Progenitor cell of endocrine pancreas (in vitro differentiated cells): ENCODE measurements around the gene MFN2. TPM values are rescaled to one million over a fixed set of nuclear protein-coding genes. Genes with fewer than 3 reads are reported as not detected.

Experiments
- DNase-seq: peaks from one replicate; pipeline ENCODE4 v3.0.0; 2021; ENCODE audit warnings: low spot score; ENCODE audit not compliant: unreplicated experiment
- H3K27ac Mint-ChIP-seq: 2 replicates; pipeline ENCODE4 v1.8.0; 2021; ENCODE audit warnings: mild to moderate bottlenecking, moderate library complexity, mixed read lengths
- H3K27me3 Mint-ChIP-seq: 2 replicates; pipeline ENCODE4 v1.8.0; 2021; ENCODE audit warnings: mixed read lengths
- H3K36me3 Mint-ChIP-seq: 2 replicates; pipeline ENCODE4 v1.8.0; 2022; ENCODE audit warnings: mixed read lengths; ENCODE audit not compliant: insufficient read depth
- H3K4me1 Mint-ChIP-seq: 2 replicates; pipeline ENCODE4 v1.8.0; 2021; ENCODE audit warnings: low read depth, mixed read lengths
- H3K4me3 Mint-ChIP-seq: 2 replicates; pipeline ENCODE4 v1.8.0; 2021; ENCODE audit warnings: low read depth, mild to moderate bottlenecking, moderate library complexity, mixed read lengths
- H3K9me3 Mint-ChIP-seq: 2 replicates; pipeline ENCODE4 v1.8.0; 2021; ENCODE audit warnings: low read depth, mixed read lengths
- total RNA-seq: library from RNA; stranded (reverse); gene quantifications from 2 replicates; pipeline ENCODE4 v1.2.1, GENCODE V29; 2021
- TF ChIP-seq, protein P1 (sequence below): fragments of 200-600 bp; sonication (generic); IDR thresholded peaks from one replicate; pipeline ENCODE4 v1.5.0; 2021; ENCODE audit warnings: antibody characterized with exemption, mild to moderate bottlenecking; ENCODE audit not compliant: unreplicated experiment

MFN2 gene
- total RNA-seq, 1 donor from 2014 or later: 55.8 TPM

DNA sequence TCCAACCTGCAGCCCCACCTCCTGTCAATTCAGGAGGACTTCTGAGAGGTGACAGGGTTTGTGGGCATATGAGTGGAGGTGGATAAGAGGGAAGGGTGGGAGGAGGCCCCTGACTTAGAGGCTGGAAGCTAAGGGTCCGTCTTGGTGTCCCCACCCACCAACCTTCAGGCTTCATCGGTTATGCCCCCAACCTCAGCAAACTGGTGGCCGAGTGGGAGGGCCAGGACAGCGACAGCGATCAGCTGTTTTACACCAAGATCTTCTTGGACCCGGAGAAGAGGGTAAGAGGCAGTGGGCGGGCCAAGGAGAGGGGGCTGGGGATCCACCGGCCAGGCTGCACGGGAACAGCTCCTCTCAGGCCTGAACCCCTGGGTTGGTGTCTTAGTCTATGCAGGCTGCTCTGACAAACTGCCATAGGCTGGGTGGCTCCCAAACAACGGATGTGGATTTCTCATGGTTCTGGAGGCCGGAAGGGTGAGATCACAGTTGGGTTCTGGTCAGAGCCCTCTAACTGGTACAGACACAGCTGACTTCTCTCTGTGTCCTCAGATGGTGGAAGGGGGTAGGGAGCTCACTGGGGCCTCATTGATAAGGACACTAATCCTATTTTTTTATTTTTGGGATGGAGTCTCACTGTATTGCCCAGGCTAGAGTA lies 27.7 kb upstream of the MFN2 start:
- Mint-ChIP-seq H3K4me1 (no peaks in the 10 kb centered on the region), H3K36me3 (peaks cover 20% of the 10 kb centered on the region), H3K27ac (no peak overlapping the region), H3K27me3 (no peaks in the 10 kb centered on the region), H3K9me3 (no peaks in the 10 kb centered on the region), H3K4me3 (no peak overlapping the region)
- TF ChIP-seq, protein P1, sequence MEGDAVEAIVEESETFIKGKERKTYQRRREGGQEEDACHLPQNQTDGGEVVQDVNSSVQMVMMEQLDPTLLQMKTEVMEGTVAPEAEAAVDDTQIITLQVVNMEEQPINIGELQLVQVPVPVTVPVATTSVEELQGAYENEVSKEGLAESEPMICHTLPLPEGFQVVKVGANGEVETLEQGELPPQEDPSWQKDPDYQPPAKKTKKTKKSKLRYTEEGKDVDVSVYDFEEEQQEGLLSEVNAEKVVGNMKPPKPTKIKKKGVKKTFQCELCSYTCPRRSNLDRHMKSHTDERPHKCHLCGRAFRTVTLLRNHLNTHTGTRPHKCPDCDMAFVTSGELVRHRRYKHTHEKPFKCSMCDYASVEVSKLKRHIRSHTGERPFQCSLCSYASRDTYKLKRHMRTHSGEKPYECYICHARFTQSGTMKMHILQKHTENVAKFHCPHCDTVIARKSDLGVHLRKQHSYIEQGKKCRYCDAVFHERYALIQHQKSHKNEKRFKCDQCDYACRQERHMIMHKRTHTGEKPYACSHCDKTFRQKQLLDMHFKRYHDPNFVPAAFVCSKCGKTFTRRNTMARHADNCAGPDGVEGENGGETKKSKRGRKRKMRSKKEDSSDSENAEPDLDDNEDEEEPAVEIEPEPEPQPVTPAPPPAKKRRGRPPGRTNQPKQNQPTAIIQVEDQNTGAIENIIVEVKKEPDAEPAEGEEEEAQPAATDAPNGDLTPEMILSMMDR: no peak
- DNase-seq: no peak

DNA sequence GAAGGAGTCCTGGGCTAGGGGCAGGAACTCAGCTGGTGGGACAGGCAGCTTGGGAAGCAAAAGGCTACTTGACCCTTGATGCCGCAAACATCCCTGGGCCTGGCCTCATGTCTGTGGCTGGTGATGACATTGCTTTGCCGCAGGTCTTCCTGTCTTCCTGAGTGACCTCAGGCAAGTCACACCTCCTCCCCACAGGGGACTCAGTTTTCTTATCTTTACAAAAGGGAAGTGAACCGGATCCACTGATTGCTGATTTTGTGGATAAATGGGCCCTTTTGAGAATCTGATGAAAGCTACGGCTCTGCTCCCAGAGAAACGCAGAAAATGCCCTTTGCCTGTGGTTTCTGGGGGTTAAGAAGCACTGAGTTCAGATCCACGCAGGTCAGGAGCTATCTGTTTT lies 25.0 kb upstream of the MFN2 start:
- H3K27ac Mint-ChIP-seq: no peak overlapping the region
- no peaks in the 10 kb centered on the region for H3K27me3 Mint-ChIP-seq
- no peaks in the 10 kb centered on the region for H3K4me1 Mint-ChIP-seq
- TF ChIP-seq, protein P1: no peak
- H3K9me3 Mint-ChIP-seq: no peaks in the 10 kb centered on the region
- no peak for DNase-seq
- H3K36me3 Mint-ChIP-seq: peaks cover 12% of the 10 kb centered on the region
- H3K4me3 Mint-ChIP-seq: no peak overlapping the region

DNA sequence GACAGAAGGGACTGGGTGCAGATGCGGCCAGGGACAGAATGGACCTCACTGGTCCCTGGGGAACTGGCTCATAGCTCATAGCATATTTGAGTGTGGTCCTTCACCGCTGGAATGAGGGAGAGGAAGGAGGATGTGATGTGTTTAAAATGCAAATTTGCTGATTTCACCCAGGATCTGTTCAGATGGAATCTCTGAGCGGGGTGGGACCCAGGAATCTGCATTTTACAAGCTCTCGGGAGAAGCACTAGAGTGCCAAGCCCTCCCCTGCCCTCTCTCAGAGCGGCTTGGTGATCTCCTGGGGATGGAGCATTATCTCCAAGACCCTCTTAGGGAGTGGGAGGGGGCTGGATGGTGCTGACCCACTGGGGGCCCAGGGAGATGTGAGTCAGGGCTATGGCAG lies 22.8 kb upstream of the MFN2 start:
- Mint-ChIP-seq H3K4me1 (no peaks in the 10 kb centered on the region), H3K27me3 (no peaks in the 10 kb centered on the region), H3K27ac (no peak overlapping the region)

DNA sequence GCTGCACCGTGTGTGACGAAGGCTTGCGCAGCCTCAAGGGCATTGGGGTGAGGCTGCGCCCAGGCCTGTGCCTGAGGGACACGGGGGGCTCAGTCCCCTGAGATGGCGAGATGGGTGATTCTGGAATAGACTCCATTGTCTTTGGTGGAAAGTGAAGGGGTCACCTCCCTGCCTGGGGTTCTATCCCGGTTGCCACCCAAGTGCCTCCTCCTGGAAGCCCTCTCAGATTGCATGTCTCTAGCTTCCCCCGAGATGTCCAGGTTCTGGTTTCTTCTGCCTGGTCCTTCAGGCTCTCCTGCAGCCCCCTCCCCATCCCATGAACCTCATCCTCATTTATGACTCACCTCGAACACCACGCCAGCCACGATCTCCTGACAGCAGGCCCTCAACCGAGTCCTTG lies 22.3 kb upstream of the MFN2 start:
- Mint-ChIP-seq H3K27me3 (no peaks in the 10 kb centered on the region), H3K9me3 (no peaks in the 10 kb centered on the region), H3K4me1 (no peaks in the 10 kb centered on the region), H3K4me3 (no peak overlapping the region), H3K27ac (no peak overlapping the region), H3K36me3 (peaks cover 8% of the 10 kb centered on the region)
- TF ChIP-seq, protein P1: no peak
- DNase-seq: no peak

More for the DNA sequence above, 22.8 kb upstream of the MFN2 start:
- H3K36me3 Mint-ChIP-seq: peaks cover 8% of the 10 kb centered on the region
- H3K9me3 Mint-ChIP-seq: no peaks in the 10 kb centered on the region
- TF ChIP-seq, protein P1: no peak
- H3K4me3 Mint-ChIP-seq: no peak overlapping the region
- no peak for DNase-seq

DNA sequence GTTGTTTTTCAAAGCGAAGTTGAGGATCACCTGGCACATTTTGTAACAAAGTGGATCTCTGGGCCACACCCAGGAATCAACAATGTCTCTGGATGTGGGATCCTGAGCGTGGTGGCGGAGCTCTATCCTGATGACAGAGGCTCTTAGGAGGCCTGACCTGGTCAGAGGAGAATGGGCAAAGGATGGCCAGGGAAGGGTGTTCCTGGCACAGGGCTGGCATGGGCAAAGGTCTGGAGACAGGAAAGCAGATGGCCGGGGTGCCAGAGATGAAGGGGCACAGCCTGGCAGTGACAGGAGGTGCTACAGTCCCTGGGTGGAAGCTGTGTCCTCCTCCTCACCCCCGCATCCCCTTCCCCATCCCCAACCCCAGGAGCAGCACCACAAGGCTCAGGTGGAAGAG lies 20.0 kb upstream of the MFN2 start:
- no peak overlapping the region for H3K4me3 Mint-ChIP-seq
- H3K27ac Mint-ChIP-seq: no peak overlapping the region

More for the DNA sequence above, 20.0 kb upstream of the MFN2 start:
- Mint-ChIP-seq H3K36me3 (peaks cover 11% of the 10 kb centered on the region), H3K27me3 (no peaks in the 10 kb centered on the region), H3K4me1 (no peaks in the 10 kb centered on the region), H3K9me3 (no peaks in the 10 kb centered on the region)
- TF ChIP-seq, protein P1: no peak
- no peak for DNase-seq
